Esophagus squamous epithelium (tissue), 4 donors: Measurements from ENCODE around the gene STAT2.

Source experiments
- CTCF ChIP-seq, 6 experiments: fragments of 450-650 bp in 4 of 6; fragments of 200-600 bp in 2 of 6; sonication (generic) in 2 of 6; IDR thresholded peaks; one replicate each; pipeline ENCODE4 v1.5.1; 2016 to 2019; ENCODE audit warnings: antibody characterized with exemption in 6 of 6, mild to moderate bottlenecking in 4 of 6, moderate library complexity in 4 of 6
- POLR2A ChIP-seq, 4 donors: fragments of 450-650 bp; IDR thresholded peaks; one replicate each; pipeline ENCODE4 v1.6.1; 2017; ENCODE audit warnings: antibody characterized with exemption in 4 of 4, mild to moderate bottlenecking in 4 of 4, moderate library complexity in 3 of 4

- TF ChIP-seq POLR2A (IDR thresholded peaks at IDR 0.05) (no peak), CTCF (IDR thresholded peaks at IDR 0.05) (no peak)
Measured at GRCh38 chr12:56336361-56337167, 23.3 kb downstream of the STAT2 start.
